Keratinocyte (primary cell): ENCODE data around the gene YTHDF2. TPM values are rescaled to one million over a fixed set of nuclear protein-coding genes. Genes with fewer than 3 reads are reported as not detected.

Experiments used
- DNase-seq: peaks from one replicate; pipeline ENCODE4 v3.0.0-alpha.2; 2011; ENCODE audit warnings: low read depth, missing footprints, low spot score
- FAIRE-seq: peaks from 2 replicates; lab custom pipeline; 2011; peaks lifted over from hg19 to GRCh38; lab: Jason Lieb, UNC
- H2AFZ ChIP-seq: 2 replicates; pipeline ENCODE4 v1.6.0; 2012; ENCODE audit warnings: low read length, control low read depth, inconsistent platforms; ENCODE audit not compliant: control insufficient read depth
- H3K27ac ChIP-seq: 2 replicates; pipeline ENCODE4 v1.5.1; 2011; ENCODE audit warnings: low read length; ENCODE audit not compliant: control insufficient read depth, insufficient read depth
- H3K27me3 ChIP-seq: 3 replicates; pipeline ENCODE4 v1.6.0; 2011; ENCODE audit warnings: low read length; ENCODE audit not compliant: control insufficient read depth, insufficient read depth; ENCODE audit errors: extremely low read depth
- H3K36me3 ChIP-seq, 2 experiments: 2 replicates in 1 of 2; 3 replicates in 1 of 2; pipeline ENCODE4 v1.5.1; 2011; ENCODE audit warnings: low read length in 2 of 2, mild to moderate bottlenecking in 1 of 2; ENCODE audit not compliant: control insufficient read depth in 2 of 2, insufficient read depth in 2 of 2; ENCODE audit errors: extremely low read depth in 1 of 2
- H3K4me1 ChIP-seq: 3 replicates; pipeline ENCODE4 v1.5.1; 2011; ENCODE audit warnings: low read length; ENCODE audit not compliant: control insufficient read depth, insufficient read depth; ENCODE audit errors: extremely low read depth
- H3K4me2 ChIP-seq: 3 replicates; pipeline ENCODE4 v1.6.0; 2011; ENCODE audit warnings: low read depth, low read length; ENCODE audit not compliant: control insufficient read depth, insufficient read depth; ENCODE audit errors: extremely low read depth
- H3K4me3 ChIP-seq, 3 experiments: fragments of 200-600 bp in 1 of 3; sonication (generic) in 1 of 3; 2 replicates in 2 of 3; 3 replicates in 1 of 3; pipeline ENCODE4 v1.5.1; 2011 to 2016; ENCODE audit warnings: low read length in 3 of 3, mild to moderate bottlenecking in 3 of 3, control low read depth in 2 of 3, inconsistent platforms in 1 of 3, low read depth in 1 of 3, mixed read lengths in 1 of 3, mixed run types in 1 of 3, moderate library complexity in 1 of 3; ENCODE audit not compliant: control insufficient read depth in 2 of 3, insufficient read depth in 2 of 3; ENCODE audit errors: extremely low read depth in 1 of 3
- H3K79me2 ChIP-seq: 2 replicates; pipeline ENCODE4 v1.6.0; 2012; ENCODE audit warnings: low read length; ENCODE audit not compliant: control insufficient read depth, insufficient read depth
- H3K9ac ChIP-seq: 3 replicates; pipeline ENCODE4 v1.6.0; 2011; ENCODE audit warnings: low read length; ENCODE audit not compliant: control insufficient read depth, insufficient read depth; ENCODE audit errors: extremely low read depth
- H3K9me1 ChIP-seq: 3 replicates; pipeline ENCODE4 v1.6.0; 2011; ENCODE audit warnings: low read length; ENCODE audit not compliant: control insufficient read depth, insufficient read depth; ENCODE audit errors: extremely low read depth
- H3K9me3 ChIP-seq: 2 replicates; pipeline ENCODE4 v1.5.1; 2012; ENCODE audit warnings: low read depth, low read length; ENCODE audit not compliant: control insufficient read depth
- H4K20me1 ChIP-seq: 3 replicates; pipeline ENCODE4 v1.6.0; 2011; ENCODE audit warnings: low read length; ENCODE audit not compliant: control insufficient read depth, insufficient read depth; ENCODE audit errors: extremely low read depth
- CTCF ChIP-seq, 3 experiments: IDR thresholded peaks in 1 of 3; conservative IDR thresholded peaks in 1 of 3; optimal IDR thresholded peaks in 1 of 3; 2 replicates in 2 of 3; 3 replicates in 1 of 3; pipeline versions ENCODE3 to v1.5.1; 2011; ENCODE audit warnings: low read length in 3 of 3, mild to moderate bottlenecking in 3 of 3, moderate library complexity in 2 of 3, control low read depth in 1 of 3, inconsistent platforms in 1 of 3; ENCODE audit not compliant: insufficient read depth in 2 of 3; ENCODE audit errors: extremely low read depth in 1 of 3
- EZH2 ChIP-seq: IDR thresholded peaks from one replicate; pipeline ENCODE4 v1.6.1; 2012; ENCODE audit warnings: inconsistent platforms, mild to moderate bottlenecking, low read length, moderate library complexity
- dilution Hi-C: fragments of 300-500 bp; cut with MboI; formaldehyde crosslinking; loops from one replicate; pipeline ENCODE4 v1.7.0; 2020; ENCODE audit warnings: low sequenced_read_pairs; ENCODE audit not compliant: extremely low pct_ligation_motif_present
- polyA plus RNA-seq, 5 experiments: library from polyadenylated mRNA; depleted of rRNA in 3 of 5; stranded (reverse) in 3 of 5; stranded (forward) in 1 of 5; unstranded in 1 of 5; fragments of >200 nt; gene quantifications; 1 replicate in 1 of 5; 2 replicates in 3 of 5; 3 replicates in 1 of 5; pipeline versions ENCODE4 v1.2.1 to v1.2.3, GENCODE V29; 2011 to 2012; ENCODE audit warnings: missing spikeins in 2 of 5, low read depth in 1 of 5, low replicate concordance in 1 of 5

The YTHDF2 gene
- polyA plus RNA-seq, 1 donor (not counting 4 experiments of a cell fraction or from before 2014, with no cell fraction given): 88.0 TPM

- H4K20me1 ChIP-seq: peaks cover 30% of the 10 kb centered on the region
- H3K79me2 ChIP-seq: peaks cover 94% of the 10 kb centered on the region
- no peak for TF ChIP-seq CTCF (optimal IDR thresholded peaks at IDR 0.05 in 1 of 3, IDR thresholded peaks at IDR 0.05 in 1 of 3, conservative IDR thresholded peaks at IDR 0.05 in 1 of 3; ENCODE audit: extremely low read depth in 1 of 3, insufficient read depth in 2 of 3, low read length in 3 of 3)
- no peak for TF ChIP-seq EZH2
Measured at GRCh38 chr1:28759257-28759656, 22.5 kb downstream of the YTHDF2 start.

GRCh38 chr1:28761189-28761588, 24.4 kb downstream of the YTHDF2 start:
- TF ChIP-seq CTCF (optimal IDR thresholded peaks at IDR 0.05 in 1 of 3, IDR thresholded peaks at IDR 0.05 in 1 of 3, conservative IDR thresholded peaks at IDR 0.05 in 1 of 3; ENCODE audit: extremely low read depth in 1 of 3, insufficient read depth in 2 of 3, low read length in 3 of 3) (no peak), EZH2 (no peak)
- peaks cover 6% of the 10 kb centered on the region for H3K4me1 ChIP-seq
- H4K20me1 ChIP-seq: peaks cover 33% of the 10 kb centered on the region
- FAIRE-seq (no peak), DNase-seq (no peak)
- no peak overlapping the region for H3K9ac ChIP-seq
- H3K4me3 ChIP-seq: no peak overlapping the region
- H3K27me3 ChIP-seq: no peaks in the 10 kb centered on the region
- no peak overlapping the region for H2AFZ ChIP-seq
- no peak overlapping the region for H3K4me2 ChIP-seq
- dilution Hi-C loops: no loop called here
- no peaks in the 10 kb centered on the region for H3K9me3 ChIP-seq
- H3K36me3 ChIP-seq: peaks cover 10 to 31% of the 10 kb centered on the region in 2 experiments
- H3K9me1 ChIP-seq: peaks cover 2% of the 10 kb centered on the region
- no peak overlapping the region for H3K27ac ChIP-seq
- peaks cover 93% of the 10 kb centered on the region for H3K79me2 ChIP-seq

More at GRCh38 chr1:28759257-28759656, 22.5 kb downstream of the YTHDF2 start:
- no peaks in the 10 kb centered on the region for H3K9me3 ChIP-seq
- peaks cover 9% of the 10 kb centered on the region for H3K4me1 ChIP-seq
- no peaks in the 10 kb centered on the region for H3K27me3 ChIP-seq
- no peak overlapping the region for H3K4me2 ChIP-seq
- DNase-seq: no peak
- no peak overlapping the region for H3K27ac ChIP-seq
- dilution Hi-C loops: no loop called here
- H3K4me3 ChIP-seq: no peak overlapping the region
- H3K9me1 ChIP-seq: peaks cover 2% of the 10 kb centered on the region
- no peak overlapping the region for H2AFZ ChIP-seq
- H3K36me3 ChIP-seq: peaks cover 6 to 34% of the 10 kb centered on the region in 2 experiments
- H3K9ac ChIP-seq: no peak overlapping the region
- FAIRE-seq: no peak
